Loucy (cell line): ENCODE measurements around the gene ZNRF3.

ENCODE experiments used
- EZH2phosphoT487 ChIP-seq: fragments of 200-600 bp; IDR thresholded peaks from 2 replicates; pipeline ENCODE4 v1.6.1; 2018; ENCODE audit warnings: antibody characterized with exemption, mild to moderate bottlenecking, moderate library complexity, borderline replicate concordance
- TF ChIP-seq, protein P1 (sequence below): fragments of 200-600 bp; sonication (generic); conservative IDR thresholded peaks from 2 replicates; pipeline ENCODE4 v1.5.1; 2014; ENCODE audit warnings: mild to moderate bottlenecking, antibody characterized with exemption, low read length

DNA sequence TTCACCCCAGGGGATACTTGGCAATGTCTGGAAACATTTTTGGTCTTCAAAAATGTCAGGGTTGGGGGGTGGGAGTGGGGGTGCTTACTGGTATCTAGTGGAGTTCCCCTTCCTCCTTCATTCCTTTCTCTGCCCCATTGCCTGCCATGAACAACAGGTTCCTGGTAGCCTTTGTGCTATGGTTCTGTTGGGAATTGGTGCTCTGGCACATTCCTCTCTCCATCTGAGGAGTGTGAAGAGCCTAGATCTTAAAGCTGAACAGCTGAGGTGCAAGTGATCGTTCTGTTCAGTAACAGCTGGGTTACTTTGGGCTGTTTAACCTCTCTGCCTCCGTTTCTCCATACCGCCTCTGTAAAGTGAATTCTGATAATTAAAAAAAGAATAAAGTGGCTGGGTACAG, 114.0 kb downstream of the ZNRF3 start:
- TF ChIP-seq, protein P1, sequence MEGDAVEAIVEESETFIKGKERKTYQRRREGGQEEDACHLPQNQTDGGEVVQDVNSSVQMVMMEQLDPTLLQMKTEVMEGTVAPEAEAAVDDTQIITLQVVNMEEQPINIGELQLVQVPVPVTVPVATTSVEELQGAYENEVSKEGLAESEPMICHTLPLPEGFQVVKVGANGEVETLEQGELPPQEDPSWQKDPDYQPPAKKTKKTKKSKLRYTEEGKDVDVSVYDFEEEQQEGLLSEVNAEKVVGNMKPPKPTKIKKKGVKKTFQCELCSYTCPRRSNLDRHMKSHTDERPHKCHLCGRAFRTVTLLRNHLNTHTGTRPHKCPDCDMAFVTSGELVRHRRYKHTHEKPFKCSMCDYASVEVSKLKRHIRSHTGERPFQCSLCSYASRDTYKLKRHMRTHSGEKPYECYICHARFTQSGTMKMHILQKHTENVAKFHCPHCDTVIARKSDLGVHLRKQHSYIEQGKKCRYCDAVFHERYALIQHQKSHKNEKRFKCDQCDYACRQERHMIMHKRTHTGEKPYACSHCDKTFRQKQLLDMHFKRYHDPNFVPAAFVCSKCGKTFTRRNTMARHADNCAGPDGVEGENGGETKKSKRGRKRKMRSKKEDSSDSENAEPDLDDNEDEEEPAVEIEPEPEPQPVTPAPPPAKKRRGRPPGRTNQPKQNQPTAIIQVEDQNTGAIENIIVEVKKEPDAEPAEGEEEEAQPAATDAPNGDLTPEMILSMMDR, result no peak
- no peak for TF ChIP-seq EZH2phosphoT487
